Hematopoietic multipotent progenitor cell (in vitro differentiated cells): ENCODE data around the gene DIPK1B. TPM values are rescaled to one million over a fixed set of nuclear protein-coding genes. Genes with fewer than 3 reads are reported as not detected.
A peak's percentile ranks its signal among the peaks of the same experiment; 100 is the strongest.

Experiments
- DNase-seq, 3 donors: peaks; one replicate each; pipeline ENCODE4 v3.0.0-alpha.2; 2011 to 2015; ENCODE audit warnings: low read depth in 2 of 3, low spot score in 2 of 3
- total RNA-seq: library from RNA; depleted of rRNA; stranded (reverse); fragments of >200 nt; gene quantifications from one replicate; pipeline ENCODE4 v1.2.3, GENCODE V29; 2012

The DIPK1B gene
- total RNA-seq, 1 donor = 227 TPM

- DNase-seq = no peak
Measured at GRCh38 chr9:136717399-136717798, 5.0 kb downstream of the DIPK1B start.

- no peak for DNase-seq
Measured at GRCh38 chr9:136718345-136719194, 6.2 kb downstream of the DIPK1B start.

GRCh38 chr9:136719195-136719880 lies 7.0 kb downstream of the DIPK1B start:
- DNase-seq = peak in 2 of 3 donors; percentile 56 to 68

GRCh38 chr9:136720251-136720897 lies 8.0 kb downstream of the DIPK1B start:
- DNase-seq = no peak

GRCh38 chr9:136720898-136721338 lies 8.5 kb downstream of the DIPK1B start:
- no peak for DNase-seq

GRCh38 chr9:136721339-136722092 lies 9.1 kb downstream of the DIPK1B start:
- no peak for DNase-seq

GRCh38 chr9:136722093-136722968 lies 10.0 kb downstream of the DIPK1B start:
- no peak for DNase-seq

GRCh38 chr9:136722969-136723356 lies 10.6 kb downstream of the DIPK1B start:
- DNase-seq = no peak

- DNase-seq = no peak
Measured at GRCh38 chr9:136723362-136723976, 11.1 kb downstream of the DIPK1B start.

GRCh38 chr9:136723989-136724388 lies 11.6 kb downstream of the DIPK1B start:
- no peak for DNase-seq

- DNase-seq = no peak
Measured at GRCh38 chr9:136724772-136725171, 12.4 kb downstream of the DIPK1B start.

- no peak for DNase-seq
Measured at GRCh38 chr9:136725612-136726011, 13.2 kb downstream of the DIPK1B start.

- DNase-seq = no peak
Measured at GRCh38 chr9:136726118-136726517, 13.7 kb downstream of the DIPK1B start.

GRCh38 chr9:136726631-136727191 lies 14.3 kb downstream of the DIPK1B start:
- DNase-seq = peak in 2 of 3 donors; percentile 70 to 80

GRCh38 chr9:136728080-136728547 lies 15.7 kb downstream of the DIPK1B start:
- peak; percentile 88 to 96 (median 88) for DNase-seq

- no peak for DNase-seq
Measured at GRCh38 chr9:136728548-136729123, 16.3 kb downstream of the DIPK1B start.

GRCh38 chr9:136729144-136729543 lies 16.8 kb downstream of the DIPK1B start:
- no peak for DNase-seq

GRCh38 chr9:136729926-136730325 lies 17.6 kb downstream of the DIPK1B start:
- DNase-seq = no peak
